DMS153 treated with DMSO at 0.1 percent for 48 hours (cell line): ENCODE data around the gene SEC14L5.

ENCODE experiments used
- DNase-seq: peaks from one replicate; lab custom pipeline; 2025; ENCODE audit not compliant: unreplicated experiment; lab: John Stamatoyannopoulos, UW

SEC14L5 gene

GRCh38 chr16:4957720-4958509 lies at the start of gene SEC14L5:
Gene SEC14L5 (plus strand): TSS chr16:4958330. CDS start chr16:4959324, 994 bp downstream.
- DNase-seq: peak; percentile 93

GRCh38 chr16:4908854-4909401 lies 49.2 kb upstream of the SEC14L5 start:
- no peak for DNase-seq

DNA sequence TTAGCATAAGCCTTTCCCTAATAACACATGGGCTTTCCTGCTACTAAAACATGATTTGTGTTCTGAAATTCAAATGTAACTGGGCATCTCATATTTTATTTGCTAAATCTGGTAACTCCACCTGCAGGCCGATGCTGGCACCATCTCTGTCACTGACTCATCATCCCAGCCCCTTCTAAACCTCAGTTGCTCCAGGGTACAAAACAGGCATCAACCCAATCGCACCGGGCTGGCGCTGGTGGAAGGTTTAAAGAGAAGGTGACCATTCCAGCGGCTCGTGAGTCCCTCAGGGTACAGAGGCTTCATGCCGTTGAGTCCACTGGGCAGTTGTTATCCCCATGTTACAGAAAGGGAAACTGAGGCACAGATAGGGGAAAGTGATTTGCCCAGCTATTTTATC lies 48.3 kb upstream of the SEC14L5 start:
- DNase-seq: no peak

DNA sequence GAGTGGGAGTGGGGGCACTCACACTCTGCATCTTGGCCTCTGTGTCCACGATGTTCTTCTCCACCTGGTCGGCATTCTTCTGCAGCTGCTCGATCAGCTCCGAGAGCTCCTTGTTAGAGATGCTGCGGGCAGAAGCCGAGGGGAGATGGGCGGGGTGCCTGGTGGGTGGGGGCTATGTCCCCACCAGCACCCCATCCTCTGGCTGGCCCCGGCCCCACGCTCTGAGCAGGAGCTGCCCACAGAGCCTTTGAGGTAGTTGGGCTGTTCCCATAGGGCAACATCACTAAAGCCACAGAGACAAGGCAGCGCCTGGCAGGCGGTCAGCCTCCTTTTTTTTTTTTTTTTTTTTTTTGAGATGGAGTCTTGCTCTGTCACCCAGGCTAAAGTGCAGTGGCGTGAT lies 47.3 kb upstream of the SEC14L5 start:
- no peak for DNase-seq

DNA sequence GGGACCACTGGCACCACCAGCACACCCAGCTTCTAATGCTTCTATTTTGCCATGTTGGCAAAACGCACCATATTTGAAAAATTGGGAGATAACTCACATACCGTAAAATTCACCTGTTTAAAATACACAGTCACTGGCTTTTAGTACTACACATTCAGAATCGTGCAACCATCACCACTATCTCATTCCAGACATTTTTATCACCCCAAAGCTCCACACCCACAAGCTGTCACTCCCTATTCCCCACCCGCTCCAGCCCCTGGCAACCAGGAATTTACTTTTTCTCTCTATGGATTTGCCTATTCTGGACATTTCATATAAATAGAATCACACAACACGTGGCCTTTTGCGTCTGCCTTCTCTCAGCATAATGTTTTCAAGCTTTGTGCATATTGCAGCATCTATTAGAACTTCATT lies 46.2 kb upstream of the SEC14L5 start:
- DNase-seq: no peak

GRCh38 chr16:4913130-4913773 lies 44.9 kb upstream of the SEC14L5 start:
- DNase-seq: no peak

- no peak for DNase-seq
Measured at GRCh38 chr16:4913774-4914525, 44.2 kb upstream of the SEC14L5 start.

DNA sequence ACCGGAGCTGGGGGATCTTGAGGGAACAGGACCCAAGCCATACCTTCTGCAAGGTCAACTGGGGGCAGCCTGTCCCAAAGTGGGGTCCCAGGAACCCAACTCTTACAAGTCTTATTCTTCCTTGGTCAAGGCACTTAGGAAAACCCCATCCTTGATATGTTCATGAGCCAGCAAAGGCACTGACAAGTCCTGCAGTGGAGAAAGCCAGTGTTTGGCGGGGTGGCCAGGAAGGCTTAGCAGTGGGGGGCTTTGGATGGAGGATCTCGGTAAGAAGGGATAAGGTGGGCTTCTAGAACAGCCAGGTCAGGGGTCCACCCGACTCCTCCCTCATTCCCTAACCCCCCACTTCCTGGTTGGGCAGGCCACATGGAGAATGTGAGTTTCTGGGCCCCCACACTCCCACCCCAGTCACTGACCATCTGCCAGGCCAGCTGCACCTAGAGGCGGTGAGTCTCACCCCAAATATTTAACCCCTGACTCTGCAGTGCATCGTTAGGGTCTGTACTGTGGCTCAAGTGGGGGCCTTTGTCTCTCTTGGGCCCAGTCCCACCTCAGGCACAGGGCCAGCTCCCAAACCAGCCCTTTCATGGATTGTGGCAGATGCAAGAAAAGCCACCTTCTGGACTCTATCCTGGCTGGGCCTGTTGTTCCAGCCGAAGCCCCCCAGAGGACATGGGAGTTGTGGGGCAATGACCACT lies 43.5 kb upstream of the SEC14L5 start:
- DNase-seq: no peak

DNA sequence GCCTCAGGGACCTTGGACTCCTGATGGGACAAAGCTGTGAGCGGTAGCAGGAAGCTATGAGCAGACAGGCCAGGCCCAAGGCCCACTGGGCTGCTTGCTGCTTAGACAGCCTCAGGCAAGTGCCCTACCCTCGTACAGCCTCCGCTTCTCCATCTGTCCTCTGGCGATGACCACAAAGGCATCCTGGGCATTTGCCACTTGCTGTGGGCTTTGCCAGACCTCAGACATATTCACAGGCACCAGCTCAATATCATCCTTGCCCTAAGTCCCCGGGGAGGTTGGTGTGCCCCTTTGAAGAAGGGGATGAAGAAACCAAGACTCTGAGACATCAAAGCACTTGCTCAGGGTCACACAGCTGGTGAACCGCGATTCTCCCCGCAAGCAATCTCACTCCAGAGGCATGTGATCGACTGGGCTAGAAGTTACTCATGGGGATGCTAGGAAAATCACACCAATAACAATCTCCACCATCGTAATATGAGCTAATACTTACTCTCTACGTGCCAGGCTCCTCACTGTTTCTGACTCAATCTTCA lies 42.8 kb upstream of the SEC14L5 start:
- no peak for DNase-seq

GRCh38 chr16:4917117-4917516 lies 41.0 kb upstream of the SEC14L5 start:
- DNase-seq: no peak

GRCh38 chr16:4918781-4919251 lies 39.3 kb upstream of the SEC14L5 start:
- no peak for DNase-seq

DNA sequence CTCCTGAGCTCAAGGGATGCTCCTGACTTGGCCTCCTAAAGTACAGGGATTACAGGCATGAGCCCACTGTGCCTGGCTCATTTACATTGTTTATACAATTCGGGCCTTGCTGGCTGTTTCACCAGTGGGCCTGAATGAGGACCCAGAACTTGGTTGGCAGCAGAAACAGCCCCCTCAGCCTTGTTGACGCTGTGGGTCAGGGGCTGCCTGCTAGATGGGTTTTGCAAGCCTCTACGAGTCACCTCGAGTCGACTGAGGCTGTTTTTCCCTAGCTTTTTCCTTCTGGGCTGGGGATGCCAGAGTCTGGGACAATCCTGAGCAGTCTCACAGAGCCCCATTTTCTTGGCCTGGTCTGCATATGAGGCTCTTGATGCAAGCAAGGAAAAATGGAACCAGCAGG lies 37.3 kb upstream of the SEC14L5 start:
- DNase-seq: no peak

DNA sequence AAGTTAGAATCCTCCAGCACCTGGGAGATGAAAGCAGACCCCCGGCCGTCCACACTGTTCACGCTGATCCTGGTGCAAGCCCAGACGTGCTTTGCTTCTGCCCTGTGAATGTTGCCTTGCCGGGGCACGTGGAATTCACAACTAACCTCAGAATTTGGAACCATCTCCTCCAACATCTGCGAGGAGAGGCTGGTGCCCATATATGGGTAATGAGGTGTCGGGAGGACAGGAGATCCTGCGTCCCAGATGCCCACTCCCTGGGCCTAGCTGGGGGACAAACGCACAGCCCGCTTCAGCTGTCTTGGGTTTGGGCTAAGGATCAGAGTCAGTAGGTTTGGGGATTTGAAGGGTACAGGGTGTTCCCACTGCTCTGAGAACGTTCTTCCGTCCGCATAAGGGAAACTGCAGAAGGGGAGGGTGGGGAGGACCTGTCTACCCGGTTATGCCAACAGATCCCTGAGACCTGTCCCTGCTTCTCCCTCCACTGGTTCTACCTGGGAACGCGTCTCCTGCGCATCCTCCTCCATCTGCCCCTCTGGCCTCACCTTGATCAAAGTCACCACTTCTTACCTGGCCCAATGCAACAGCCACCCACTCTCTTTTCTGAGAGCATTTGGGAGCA lies 35.3 kb upstream of the SEC14L5 start:
- DNase-seq: no peak

DNA sequence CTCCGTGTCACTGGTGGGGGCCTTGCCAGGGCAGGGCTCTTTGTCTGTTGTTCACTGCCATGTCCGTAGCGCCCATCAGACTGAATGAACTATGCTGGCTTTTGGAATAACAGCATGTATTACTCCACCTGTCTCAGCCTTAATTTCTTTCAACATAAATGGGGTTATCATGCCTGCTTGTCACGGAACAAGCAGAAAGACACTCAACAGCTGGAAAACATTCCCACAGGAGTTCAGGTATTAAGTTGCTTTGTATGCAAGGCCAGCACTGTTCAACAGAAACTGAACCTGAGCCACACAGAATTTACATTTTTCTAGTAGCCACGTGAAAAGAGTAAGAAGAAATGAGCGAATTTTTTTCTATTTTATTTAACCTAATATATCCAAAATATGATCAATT lies 34.3 kb upstream of the SEC14L5 start:
- no peak for DNase-seq

- DNase-seq: no peak
Measured at GRCh38 chr16:4924593-4925292, 33.4 kb upstream of the SEC14L5 start.

DNA sequence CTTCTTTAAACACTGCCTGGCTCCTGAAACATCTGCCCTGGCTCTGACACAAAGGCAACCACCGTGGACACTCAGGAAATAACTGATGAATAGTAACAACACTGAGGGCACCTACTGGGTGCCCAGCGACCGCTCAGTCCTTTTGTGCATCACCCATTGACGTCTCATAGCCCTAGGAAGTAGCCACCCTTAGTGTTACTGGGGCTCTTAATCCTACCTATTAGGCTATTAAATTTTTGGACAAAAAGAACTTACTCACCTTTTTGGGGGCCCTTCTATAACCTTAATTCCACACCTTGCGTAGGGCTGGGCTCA lies 32.9 kb upstream of the SEC14L5 start:
- no peak for DNase-seq

- no peak for DNase-seq
Measured at GRCh38 chr16:4925791-4926190, 32.3 kb upstream of the SEC14L5 start.

DNA sequence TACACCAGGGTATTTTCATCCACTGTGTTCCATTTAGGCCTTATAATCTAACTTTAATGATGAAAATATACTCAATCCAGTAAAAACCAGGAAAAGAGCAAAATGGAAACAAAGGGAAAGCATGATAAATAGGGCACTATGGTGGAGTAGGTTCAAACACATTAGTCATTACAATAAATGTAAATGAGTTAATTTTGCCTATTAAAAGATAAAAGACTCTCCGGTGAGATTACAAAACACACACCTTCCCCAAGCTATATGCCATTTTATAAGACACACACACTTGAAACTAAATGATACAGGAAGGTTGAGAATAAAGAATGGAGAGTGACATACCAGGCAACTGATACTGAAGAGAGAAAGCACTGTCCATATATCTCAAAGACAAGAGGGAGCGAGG lies 31.2 kb upstream of the SEC14L5 start:
- no peak for DNase-seq

GRCh38 chr16:4927661-4928060 lies 30.5 kb upstream of the SEC14L5 start:
- DNase-seq: no peak

DNA sequence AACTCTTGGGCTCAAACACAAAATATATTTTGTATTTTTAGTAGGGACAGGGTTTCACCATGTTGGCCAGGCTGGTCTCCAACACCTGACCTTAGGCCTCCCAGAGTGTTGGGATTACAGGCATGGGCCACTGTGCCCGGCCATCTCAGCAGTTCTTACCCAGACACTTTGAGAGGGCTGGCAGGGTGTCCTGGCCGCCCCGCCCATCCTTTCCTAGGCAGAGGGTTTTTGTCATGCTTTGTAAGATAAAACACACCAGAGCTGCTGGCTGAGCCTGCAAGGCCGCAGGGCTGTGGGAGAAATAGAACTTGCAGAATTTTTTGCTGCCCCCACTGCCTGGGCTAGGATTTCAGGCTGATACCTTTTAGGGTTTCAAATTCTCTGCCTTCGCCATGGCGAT lies 29.9 kb upstream of the SEC14L5 start:
- no peak for DNase-seq
